Muscle of leg (tissue), 11 donors: Measurements from ENCODE around the gene SLC15A3. TPM values are rescaled to one million over a fixed set of nuclear protein-coding genes. Genes with fewer than 3 reads are reported as not detected.
"Not testable (repeated sequence)": the region's sequence is repeated elsewhere in the genome, so short reads cannot be mapped to it uniquely, and the experiment has no call there.

Experiments used
- DNase-seq: peaks from one replicate; pipeline ENCODE4 v3.0.0; 2013
- H3K27ac ChIP-seq: one replicate; pipeline ENCODE4 v1.5.1; 2013; ENCODE audit warnings: mild to moderate bottlenecking, low read length, control low read depth
- H3K27me3 ChIP-seq: one replicate; pipeline ENCODE4 v1.6.1; 2013; ENCODE audit warnings: low read length; ENCODE audit not compliant: control insufficient read depth, insufficient read depth
- H3K36me3 ChIP-seq: one replicate; pipeline ENCODE4 v1.6.1; 2013; ENCODE audit warnings: low read length; ENCODE audit not compliant: control insufficient read depth, insufficient read depth
- H3K4me1 ChIP-seq: one replicate; pipeline ENCODE4 v1.6.1; 2013; ENCODE audit warnings: low read length; ENCODE audit not compliant: control insufficient read depth, insufficient read depth
- H3K4me3 ChIP-seq: one replicate; pipeline ENCODE4 v1.5.1; 2013; ENCODE audit warnings: low read length, control low read depth
- H3K9me3 ChIP-seq: replicated peaks from 2 replicates; pipeline ENCODE4 v1.6.1; 2013; ENCODE audit warnings: low read depth, low read length; ENCODE audit not compliant: control insufficient read depth
- WGBS: methylation state at CpG from one replicate; pipeline ENCODE4 v1.1.5; 2013; ENCODE audit warnings: missing lambda C conversion rate; ENCODE audit not compliant: insufficient coverage; 5-methylcytosine and 5-hydroxymethylcytosine counted together
- polyA plus RNA-seq, 8 donors: library from polyadenylated mRNA; unstranded; fragments of 120-200 nt; gene quantifications; one replicate each; pipeline versions ENCODE4 v1.2.1 to v1.2.3, GENCODE V29; 2013; ENCODE audit warnings: inconsistent platforms in 1 of 8, low replicate concordance in 1 of 8; ENCODE audit not compliant: insufficient read length in 8 of 8, insufficient read depth in 1 of 8
- total RNA-seq: library from RNA; stranded (reverse); fragments of 120-200 nt; gene quantifications from one replicate; pipeline ENCODE4 v1.2.4, GENCODE V29; 2013

SLC15A3 gene
- total and polyA plus RNA-seq, 9 donors, result 12.3 to 26.9 (median 22.2) TPM

GRCh38 chr11:60978546-60979380 is 26.8 kb upstream of the SLC15A3 start:
- Histone ChIP-seq H3K27ac (no peak overlapping the region), H3K9me3 (no peaks in the 10 kb centered on the region), H3K4me3 (no peak overlapping the region), H3K36me3 (no peaks in the 10 kb centered on the region), H3K4me1 (peaks cover 26% of the 10 kb centered on the region), H3K27me3 (peaks cover 2% of the 10 kb centered on the region)
- DNase-seq, result peak; percentile 58
- WGBS, result 95% methylated on average over 2 of the region's 10 CpGs

GRCh38 chr11:60977836-60978235 is 25.9 kb upstream of the SLC15A3 start:
- peaks cover 2% of the 10 kb centered on the region for H3K27me3 ChIP-seq
- no peaks in the 10 kb centered on the region for H3K9me3 ChIP-seq
- peaks cover 26% of the 10 kb centered on the region for H3K4me1 ChIP-seq
- no peak overlapping the region for H3K4me3 ChIP-seq
- peak; percentile 25 for DNase-seq
- no peaks in the 10 kb centered on the region for H3K36me3 ChIP-seq
- no peak overlapping the region for H3K27ac ChIP-seq

GRCh38 chr11:60977224-60977623 is 25.2 kb upstream of the SLC15A3 start:
- no peak overlapping the region for H3K27ac ChIP-seq
- H3K4me3 ChIP-seq, result no peak overlapping the region
- no peaks in the 10 kb centered on the region for H3K9me3 ChIP-seq
- no peak for DNase-seq
- peaks cover 26% of the 10 kb centered on the region for H3K4me1 ChIP-seq
- WGBS, result 77% methylated on average over 4 of the region's 4 CpGs
- H3K27me3 ChIP-seq, result no peaks in the 10 kb centered on the region
- H3K36me3 ChIP-seq, result no peaks in the 10 kb centered on the region

GRCh38 chr11:60974726-60975125 is 22.8 kb upstream of the SLC15A3 start:
- WGBS, result 100% methylated on average over 2 of the region's 6 CpGs
- no peak overlapping the region for H3K27ac ChIP-seq
- H3K36me3 ChIP-seq, result no peaks in the 10 kb centered on the region
- peak; percentile 42 for DNase-seq
- no peaks in the 10 kb centered on the region for H3K9me3 ChIP-seq
- H3K4me1 ChIP-seq, result peaks cover 25% of the 10 kb centered on the region
- H3K27me3 ChIP-seq, result no peaks in the 10 kb centered on the region
- no peak overlapping the region for H3K4me3 ChIP-seq

GRCh38 chr11:60974316-60974715 is 22.3 kb upstream of the SLC15A3 start:
- not testable (repeated sequence) for H3K4me3 ChIP-seq, H3K36me3 ChIP-seq, H3K9me3 ChIP-seq, DNase-seq, H3K27ac ChIP-seq, H3K27me3 ChIP-seq
- peaks cover 22% of the 10 kb centered on the region for H3K4me1 ChIP-seq
- WGBS, result 93% methylated on average over 8 of the region's 13 CpGs

- H3K9me3 ChIP-seq, result no peaks in the 10 kb centered on the region
- no peak overlapping the region for H3K27ac ChIP-seq
- WGBS, result 76% methylated on average over 5 of the region's 6 CpGs
- no peak overlapping the region for H3K4me3 ChIP-seq
- H3K4me1 ChIP-seq, result peaks cover 16% of the 10 kb centered on the region
- no peak for DNase-seq
- H3K36me3 ChIP-seq, result no peaks in the 10 kb centered on the region
- no peaks in the 10 kb centered on the region for H3K27me3 ChIP-seq
Measured at GRCh38 chr11:60973699-60974098, 21.7 kb upstream of the SLC15A3 start.

GRCh38 chr11:60972182-60973030 is 20.4 kb upstream of the SLC15A3 start:
- no peak overlapping the region for H3K4me3 ChIP-seq
- H3K9me3 ChIP-seq, result no peaks in the 10 kb centered on the region
- no peaks in the 10 kb centered on the region for H3K36me3 ChIP-seq
- WGBS, result 90% methylated on average over 12 of the region's 15 CpGs
- peaks cover 6% of the 10 kb centered on the region for H3K4me1 ChIP-seq
- H3K27ac ChIP-seq, result no peak overlapping the region
- no peak for DNase-seq
- no peaks in the 10 kb centered on the region for H3K27me3 ChIP-seq

- no peak within 1 kb of the TSS for H3K4me3 ChIP-seq
- no peaks in the 10 kb centered on the region for H3K9me3 ChIP-seq
- no peak for DNase-seq
- H3K27me3 ChIP-seq, result no peaks in the 10 kb centered on the region
- no peak within 1 kb of the TSS for H3K27ac ChIP-seq
- H3K4me1 ChIP-seq, result no peaks in the 10 kb centered on the region
- no peaks in the 10 kb centered on the region for H3K36me3 ChIP-seq
- 80% methylated on average over 15 of the region's 16 CpGs for WGBS
Measured at GRCh38 chr11:60971520-60971919, 19.5 kb upstream of the SLC15A3 start, which contains the start of gene CD6. Gene CD6, plus strand, starts transcription at chr11:60971680. Its CDS starts 186 bp downstream, at chr11:60971866.

GRCh38 chr11:60970890-60971289 is 18.9 kb upstream of the SLC15A3 start:
- no peak overlapping the region for H3K27ac ChIP-seq
- DNase-seq, result no peak
- no peaks in the 10 kb centered on the region for H3K36me3 ChIP-seq
- H3K9me3 ChIP-seq, result no peaks in the 10 kb centered on the region
- H3K4me1 ChIP-seq, result no peaks in the 10 kb centered on the region
- WGBS, result 67% methylated on average over 2 of the region's 5 CpGs
- no peaks in the 10 kb centered on the region for H3K27me3 ChIP-seq
- H3K4me3 ChIP-seq, result no peak overlapping the region

GRCh38 chr11:60970369-60970774 is 18.4 kb upstream of the SLC15A3 start:
- 31% methylated on average over 5 of the region's 9 CpGs for WGBS
- DNase-seq, result no peak
- Histone ChIP-seq H3K4me3 (no peak overlapping the region), H3K9me3 (no peaks in the 10 kb centered on the region), H3K27me3 (no peaks in the 10 kb centered on the region), H3K36me3 (no peaks in the 10 kb centered on the region), H3K27ac (no peak overlapping the region), H3K4me1 (no peaks in the 10 kb centered on the region)
